Chondrocyte (in vitro differentiated cells): ENCODE measurements around the gene GSE1. TPM values are rescaled to one million over a fixed set of nuclear protein-coding genes. Genes with fewer than 3 reads are reported as not detected.

ENCODE experiments used
- DNase-seq: peaks from one replicate; pipeline ENCODE4 v3.0.0; 2021; ENCODE audit warnings: mixed read lengths, low spot score
- H3K27ac Mint-ChIP-seq: one replicate; pipeline ENCODE4 v1.8.0; 2021; ENCODE audit warnings: mild to moderate bottlenecking, moderate library complexity, mixed read lengths; ENCODE audit not compliant: unreplicated experiment
- H3K27me3 Mint-ChIP-seq: 2 replicates; pipeline ENCODE4 v1.8.0; 2021; ENCODE audit warnings: low read depth, mixed read lengths
- H3K36me3 Mint-ChIP-seq: 2 replicates; pipeline ENCODE4 v1.8.0; 2021; ENCODE audit warnings: low read depth, mixed read lengths
- H3K4me1 Mint-ChIP-seq: 2 replicates; pipeline ENCODE4 v1.8.0; 2021; ENCODE audit warnings: low read depth, mild to moderate bottlenecking, mixed read lengths
- H3K4me3 Mint-ChIP-seq: one replicate; pipeline ENCODE4 v1.8.0; 2021; ENCODE audit warnings: mild to moderate bottlenecking, moderate library complexity, mixed read lengths; ENCODE audit not compliant: unreplicated experiment
- H3K9me3 Mint-ChIP-seq: 2 replicates; pipeline ENCODE4 v1.8.0; 2021; ENCODE audit warnings: low read depth, mixed read lengths
- total RNA-seq: library from RNA; stranded (reverse); gene quantifications from 3 replicates; pipeline ENCODE4 v1.2.1, GENCODE V29; 2021
- TF ChIP-seq, protein P1 (sequence below): fragments of 200-600 bp; sonication (generic); IDR thresholded peaks from 2 replicates; pipeline ENCODE4 v1.5.0; 2021; ENCODE audit warnings: antibody characterized with exemption, mild to moderate bottlenecking, moderate library complexity

The GSE1 gene
- total RNA-seq, 1 donor from 2014 or later, result 22.6 TPM

GRCh38 chr16:85656351-85657266, 43.5 kb downstream of the GSE1 start:
- TF ChIP-seq, protein P1, sequence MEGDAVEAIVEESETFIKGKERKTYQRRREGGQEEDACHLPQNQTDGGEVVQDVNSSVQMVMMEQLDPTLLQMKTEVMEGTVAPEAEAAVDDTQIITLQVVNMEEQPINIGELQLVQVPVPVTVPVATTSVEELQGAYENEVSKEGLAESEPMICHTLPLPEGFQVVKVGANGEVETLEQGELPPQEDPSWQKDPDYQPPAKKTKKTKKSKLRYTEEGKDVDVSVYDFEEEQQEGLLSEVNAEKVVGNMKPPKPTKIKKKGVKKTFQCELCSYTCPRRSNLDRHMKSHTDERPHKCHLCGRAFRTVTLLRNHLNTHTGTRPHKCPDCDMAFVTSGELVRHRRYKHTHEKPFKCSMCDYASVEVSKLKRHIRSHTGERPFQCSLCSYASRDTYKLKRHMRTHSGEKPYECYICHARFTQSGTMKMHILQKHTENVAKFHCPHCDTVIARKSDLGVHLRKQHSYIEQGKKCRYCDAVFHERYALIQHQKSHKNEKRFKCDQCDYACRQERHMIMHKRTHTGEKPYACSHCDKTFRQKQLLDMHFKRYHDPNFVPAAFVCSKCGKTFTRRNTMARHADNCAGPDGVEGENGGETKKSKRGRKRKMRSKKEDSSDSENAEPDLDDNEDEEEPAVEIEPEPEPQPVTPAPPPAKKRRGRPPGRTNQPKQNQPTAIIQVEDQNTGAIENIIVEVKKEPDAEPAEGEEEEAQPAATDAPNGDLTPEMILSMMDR, result no peak
- Mint-ChIP-seq H3K27ac (peak overlapping the region; percentile 51), H3K4me3 (no peak overlapping the region), H3K4me1 (peaks cover 11% of the 10 kb centered on the region), H3K9me3 (no peaks in the 10 kb centered on the region), H3K36me3 (peaks cover 4% of the 10 kb centered on the region), H3K27me3 (no peaks in the 10 kb centered on the region)
- DNase-seq, result peak; percentile 61

DNA sequence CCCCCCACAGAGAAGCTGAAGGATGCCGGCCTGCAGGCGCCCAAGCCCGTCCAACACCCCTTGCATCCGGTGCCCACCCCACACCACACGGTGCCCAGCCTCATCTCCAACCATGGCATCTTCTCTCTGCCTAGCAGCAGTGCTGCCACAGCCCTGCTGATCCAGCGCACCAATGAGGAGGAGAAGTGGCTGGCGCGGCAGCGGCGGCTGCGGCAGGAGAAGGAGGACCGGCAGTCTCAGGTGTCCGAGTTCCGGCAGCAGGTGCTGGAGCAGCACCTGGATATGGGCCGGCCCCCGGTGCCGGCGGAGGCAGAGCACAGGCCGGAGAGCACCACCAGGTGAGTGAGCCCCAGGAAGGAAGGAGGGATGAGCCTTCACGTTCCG, 44.1 kb downstream of the GSE1 start:
- TF ChIP-seq, protein P1, result no peak
- Mint-ChIP-seq H3K9me3 (no peaks in the 10 kb centered on the region), H3K4me1 (peaks cover 6% of the 10 kb centered on the region), H3K36me3 (peaks cover 4% of the 10 kb centered on the region), H3K4me3 (no peak overlapping the region), H3K27me3 (no peaks in the 10 kb centered on the region), H3K27ac (no peak overlapping the region)
- peak; percentile 87 for DNase-seq

- peak; percentile 72 for DNase-seq
- TF ChIP-seq, protein P1, result no peak
- no peaks in the 10 kb centered on the region for H3K27me3 Mint-ChIP-seq
- H3K4me3 Mint-ChIP-seq, result no peak overlapping the region
- no peak overlapping the region for H3K27ac Mint-ChIP-seq
- no peaks in the 10 kb centered on the region for H3K9me3 Mint-ChIP-seq
- H3K36me3 Mint-ChIP-seq, result peaks cover 7% of the 10 kb centered on the region
- no peaks in the 10 kb centered on the region for H3K4me1 Mint-ChIP-seq
These were observed 44.9 kb downstream of the GSE1 start for GRCh38 chr16:85657996-85658395.

GRCh38 chr16:85658504-85659326, 45.6 kb downstream of the GSE1 start:
- Mint-ChIP-seq H3K9me3 (no peaks in the 10 kb centered on the region), H3K4me3 (no peak overlapping the region), H3K4me1 (no peaks in the 10 kb centered on the region), H3K27ac (no peak overlapping the region), H3K36me3 (peaks cover 10% of the 10 kb centered on the region), H3K27me3 (no peaks in the 10 kb centered on the region)
- DNase-seq, result peak; percentile 72
- TF ChIP-seq, protein P1, result no peak

GRCh38 chr16:85659336-85659735, 46.2 kb downstream of the GSE1 start:
- H3K4me1 Mint-ChIP-seq, result no peaks in the 10 kb centered on the region
- H3K27ac Mint-ChIP-seq, result no peak overlapping the region
- H3K36me3 Mint-ChIP-seq, result peaks cover 10% of the 10 kb centered on the region
- TF ChIP-seq, protein P1, result no peak
- H3K4me3 Mint-ChIP-seq, result no peak overlapping the region
- DNase-seq, result peak; percentile 41
- H3K27me3 Mint-ChIP-seq, result no peaks in the 10 kb centered on the region
- H3K9me3 Mint-ChIP-seq, result no peaks in the 10 kb centered on the region
